NCI-H345 treated with DMSO at 0.1 percent for 48 hours (cell line): ENCODE results near the gene SLC16A14.

Experiments
- DNase-seq: peaks from one replicate; lab custom pipeline; 2025; ENCODE audit not compliant: unreplicated experiment; lab: John Stamatoyannopoulos, UW

The SLC16A14 gene

DNA sequence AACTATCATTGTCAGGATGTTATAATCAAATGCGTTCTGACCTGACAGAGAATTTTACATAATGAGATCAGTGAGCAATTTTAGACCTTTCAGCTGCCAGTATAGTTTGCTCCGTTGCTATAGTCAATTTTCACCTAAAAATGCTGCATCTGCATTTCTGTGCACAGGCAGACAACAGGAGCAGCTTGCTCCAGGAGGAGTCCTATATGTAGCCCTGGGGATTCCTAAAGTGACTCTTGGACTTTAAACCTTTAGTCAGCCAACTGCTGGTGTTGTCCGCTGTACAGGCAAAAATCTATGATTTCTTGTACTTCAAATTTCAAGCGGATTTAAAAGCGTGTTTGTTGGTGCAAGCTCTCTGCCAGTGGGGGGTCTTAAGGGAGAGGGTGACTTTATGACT, 25.7 kb downstream of the SLC16A14 start:
- no peak for DNase-seq

DNA sequence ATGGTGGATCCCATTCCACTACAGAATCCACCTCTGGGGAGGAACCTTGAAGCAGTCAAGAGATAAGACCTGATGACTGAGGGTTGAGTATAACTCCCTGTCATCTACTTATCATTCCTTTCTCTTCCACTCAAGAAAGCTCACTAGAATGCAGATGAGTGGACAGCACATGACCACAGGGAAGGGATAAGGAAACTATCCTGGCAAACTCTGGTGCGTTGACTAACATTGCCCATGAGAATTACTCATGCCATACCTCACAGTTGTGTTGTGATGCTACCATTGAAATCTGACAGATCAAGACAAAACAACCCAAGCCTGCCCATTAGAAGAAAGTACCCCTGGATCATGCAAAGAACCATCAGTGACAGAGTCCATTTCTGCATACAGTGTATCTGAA, 26.5 kb downstream of the SLC16A14 start:
- no peak for DNase-seq

DNA sequence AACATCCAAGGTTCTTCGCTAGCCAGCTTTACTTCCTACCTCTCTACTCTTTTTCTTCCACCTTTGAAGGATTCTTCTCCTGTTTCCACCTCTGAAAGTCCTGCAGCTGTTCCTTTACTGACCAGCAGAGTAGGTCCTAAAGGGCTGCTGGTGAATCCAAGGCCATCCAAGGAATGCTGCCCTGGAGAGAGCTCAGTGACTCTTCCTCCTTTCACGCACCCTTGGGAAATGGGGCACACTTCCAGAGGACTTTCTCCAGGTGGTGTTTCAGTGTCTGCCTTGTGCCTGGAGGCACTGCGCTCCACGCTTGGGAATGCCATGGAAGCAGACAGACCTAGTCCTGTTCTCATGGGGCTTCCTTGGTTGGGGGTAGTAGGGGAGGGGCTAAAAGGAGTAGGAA, 45.4 kb downstream of the SLC16A14 start:
- no peak for DNase-seq

DNA sequence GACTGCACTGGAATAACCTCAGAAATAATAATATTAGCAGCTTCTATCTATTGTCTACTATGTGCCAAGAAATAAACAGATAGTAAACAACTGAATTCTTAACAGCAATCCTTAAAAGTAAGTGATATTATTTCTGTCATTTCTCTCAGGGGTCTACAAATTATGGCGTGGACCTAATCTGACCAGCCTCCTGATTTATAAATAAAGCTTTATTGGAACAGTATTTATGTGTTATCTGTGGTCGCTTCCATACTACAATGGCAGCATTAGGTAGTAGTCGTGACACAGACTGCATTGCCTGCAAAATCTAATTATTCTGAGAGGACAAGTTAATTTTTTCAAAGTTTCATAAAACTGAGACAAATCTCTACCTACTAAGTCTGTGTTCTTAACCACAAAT, 49.0 kb downstream of the SLC16A14 start:
- no peak for DNase-seq

DNA sequence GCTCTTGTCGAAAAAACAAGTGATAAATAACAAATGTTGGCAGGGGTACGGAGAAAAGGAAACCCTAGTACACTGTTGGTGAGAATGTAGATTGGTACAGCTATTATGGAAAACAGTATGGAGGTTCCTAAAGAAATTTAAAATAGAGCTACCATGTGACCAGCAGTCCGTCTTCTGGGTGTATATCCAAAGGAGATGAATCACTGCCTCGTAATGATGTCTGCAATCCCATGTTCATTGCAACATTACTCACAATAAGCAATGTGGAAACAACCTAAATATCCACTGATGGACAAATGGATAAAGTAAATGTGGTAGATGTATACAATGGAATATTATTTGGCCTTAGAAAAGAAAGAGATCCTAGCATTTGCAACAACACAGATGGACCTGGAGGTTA, 50.6 kb downstream of the SLC16A14 start:
- DNase-seq, result no peak

DNA sequence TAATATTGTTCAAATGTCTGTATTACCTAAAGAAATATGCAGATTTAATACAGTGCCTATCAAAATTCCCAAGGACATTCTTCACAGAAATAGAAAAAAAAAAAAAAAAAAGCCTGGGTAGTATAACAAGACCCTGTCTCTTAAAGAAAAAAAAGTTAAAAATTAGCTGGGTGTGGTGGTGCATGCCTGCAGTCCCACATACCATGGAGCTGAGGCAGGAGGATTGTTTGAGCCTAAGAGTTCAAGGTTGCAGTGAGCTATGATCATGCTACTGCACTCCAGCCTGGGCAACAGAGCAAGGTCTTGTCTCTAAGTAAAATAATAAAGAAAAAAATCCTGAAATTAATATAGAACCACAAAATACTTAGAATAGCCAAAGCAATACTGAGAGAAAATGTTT, 51.9 kb downstream of the SLC16A14 start:
- no peak for DNase-seq

DNA sequence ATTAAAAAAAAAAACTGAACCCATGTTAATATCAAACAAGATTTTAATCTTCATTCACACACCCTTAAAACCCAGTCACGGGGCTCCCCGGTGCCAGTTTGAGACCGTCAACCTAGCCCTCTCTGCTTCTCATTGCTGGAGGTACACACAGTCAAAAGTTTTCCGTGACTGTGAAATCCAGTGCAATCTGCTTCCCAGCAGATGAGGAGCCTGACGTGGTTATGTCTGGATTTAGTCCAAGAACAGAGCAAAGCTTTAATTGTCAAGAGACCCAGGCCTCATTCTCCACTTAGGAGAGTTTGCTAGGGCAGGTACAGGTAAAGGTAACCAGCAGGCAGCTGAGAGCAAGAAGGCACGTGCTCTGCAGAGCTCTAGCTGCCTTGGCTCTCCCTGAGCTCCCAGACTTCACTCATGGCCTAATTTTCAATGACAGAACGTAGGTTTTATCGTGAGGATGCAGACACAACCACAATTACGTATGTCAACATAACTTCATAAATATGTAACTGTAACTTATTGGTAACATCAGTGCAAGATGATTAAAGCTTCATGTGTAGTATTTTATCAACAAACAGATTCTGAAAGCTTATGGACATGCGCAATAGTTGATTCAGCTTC, 56.3 kb downstream of the SLC16A14 start:
- DNase-seq, result no peak

DNA sequence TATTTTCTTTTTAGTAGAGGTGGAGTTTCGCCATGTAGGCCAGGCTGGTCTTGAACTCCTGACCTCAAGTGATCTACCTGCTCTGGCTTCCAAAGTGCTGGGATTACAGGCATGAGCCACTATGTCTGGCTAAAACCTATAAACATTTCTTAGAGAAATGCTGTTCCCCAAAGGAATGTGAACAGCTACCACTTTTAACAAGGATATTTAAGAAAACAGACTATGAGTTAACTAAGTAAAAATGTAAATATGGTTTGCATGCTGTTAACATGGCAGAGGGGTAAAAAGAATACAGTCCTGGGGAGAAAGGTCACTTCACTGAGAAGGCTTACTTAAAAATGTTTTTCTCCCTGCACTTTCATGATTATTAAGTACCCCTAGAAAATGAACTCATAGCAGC, 57.1 kb downstream of the SLC16A14 start:
- DNase-seq, result no peak

DNA sequence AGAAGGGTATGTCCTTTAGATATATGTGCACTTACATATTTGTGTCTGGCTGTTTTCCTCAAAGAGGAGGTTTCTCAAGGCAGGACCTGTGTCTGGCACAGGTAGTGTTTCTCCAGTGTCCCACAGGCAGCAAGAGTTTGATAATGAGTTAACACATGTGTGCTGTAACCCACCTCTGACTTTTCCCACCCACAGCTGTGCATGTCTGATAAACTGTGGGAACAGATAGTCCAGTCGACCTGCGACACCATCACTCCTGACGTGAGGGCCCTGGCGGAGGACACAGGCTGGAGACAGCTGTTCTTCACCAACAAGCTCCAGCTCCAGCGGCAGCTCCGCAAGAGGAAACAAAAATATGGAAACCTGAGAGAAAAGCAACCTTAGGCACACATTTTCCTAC, 58.2 kb downstream of the SLC16A14 start:
- no peak for DNase-seq

DNA sequence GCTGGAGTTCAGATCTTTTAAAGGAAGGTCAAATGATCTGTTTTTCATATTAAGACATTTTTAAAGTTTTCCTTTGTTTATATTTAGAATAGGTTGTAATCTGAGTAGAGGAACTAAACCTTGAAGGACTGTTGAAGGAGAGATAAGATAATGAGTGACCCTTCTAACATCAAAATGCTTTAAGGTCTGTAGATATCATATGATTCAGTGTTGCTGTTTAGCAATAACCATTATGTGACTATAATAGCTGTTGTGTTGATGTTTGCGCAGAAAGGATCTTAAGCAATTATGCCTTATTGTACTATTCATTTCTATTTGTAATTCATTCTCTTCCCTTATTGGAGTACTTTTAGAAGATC, 60.0 kb downstream of the SLC16A14 start:
- no peak for DNase-seq

DNA sequence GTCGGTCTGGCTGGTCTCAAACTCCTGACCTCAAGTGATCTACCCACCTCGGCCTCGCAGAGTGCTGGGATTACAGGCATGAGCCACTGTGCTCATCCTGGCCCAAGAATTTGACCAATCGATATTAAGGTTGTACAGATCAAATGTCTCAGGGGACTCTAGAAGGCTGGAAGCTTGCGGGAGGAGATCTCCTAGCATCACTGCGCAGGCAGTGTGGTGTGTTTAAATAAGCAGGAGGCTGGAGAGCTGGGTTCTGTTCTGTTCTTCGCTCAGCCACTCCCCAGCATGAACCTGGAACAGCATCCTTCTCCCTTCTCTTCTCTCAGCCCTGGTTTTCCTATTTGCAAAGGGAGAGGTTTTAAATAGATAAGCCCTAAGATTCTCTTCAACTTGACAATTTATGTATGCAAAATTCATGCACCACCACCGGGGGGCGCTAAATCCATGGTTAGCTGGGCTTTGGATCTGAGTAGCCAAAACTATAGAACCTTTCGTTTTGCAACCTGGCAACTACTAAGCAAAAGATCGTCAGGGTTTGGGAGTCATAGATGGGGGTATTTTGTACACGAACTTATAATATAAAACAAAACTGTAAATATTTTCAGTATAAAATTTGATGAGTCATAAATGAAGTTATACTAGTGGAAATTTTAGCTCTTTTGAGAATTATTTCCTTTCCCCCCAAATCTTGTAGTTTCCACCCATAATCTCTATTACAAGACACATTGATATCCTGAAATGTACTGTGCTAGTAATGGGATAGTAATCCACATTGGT, 60.6 kb downstream of the SLC16A14 start:
- DNase-seq, result peak; percentile 6

DNA sequence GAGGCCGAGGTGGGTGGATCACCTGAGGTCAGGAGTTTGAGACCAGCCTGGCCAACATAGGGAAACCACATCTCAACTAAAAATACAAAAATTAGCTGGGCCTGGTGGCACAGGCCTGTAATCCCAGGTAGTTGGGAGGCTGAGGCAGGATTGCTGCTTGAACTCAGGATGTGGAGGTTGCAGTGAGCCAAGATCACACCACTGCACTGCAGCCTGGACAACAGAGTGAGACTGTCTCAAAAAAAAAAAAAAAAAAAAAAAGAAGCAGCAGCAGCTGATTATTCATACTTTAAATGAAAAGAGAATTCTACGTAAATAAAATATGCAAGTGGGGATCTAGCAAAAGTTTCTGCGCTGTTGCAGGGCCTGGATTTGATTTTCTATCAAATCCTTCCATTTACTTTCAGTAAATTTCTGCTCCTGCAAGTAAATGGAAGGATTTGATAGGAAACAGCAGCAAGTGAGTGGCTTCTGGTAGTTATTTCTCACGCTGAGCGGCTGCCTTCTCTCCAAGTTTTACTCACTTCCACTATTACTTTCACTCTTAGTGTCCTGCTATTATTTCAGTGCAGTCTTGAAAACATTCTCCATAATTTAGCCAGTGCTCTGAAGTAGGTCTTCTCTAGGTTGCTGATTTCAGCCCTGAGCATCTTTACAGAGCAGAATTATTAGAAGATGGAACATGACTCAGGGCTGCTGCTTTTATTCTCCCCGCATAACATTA, 68.4 kb downstream of the SLC16A14 start:
- DNase-seq, result no peak

DNA sequence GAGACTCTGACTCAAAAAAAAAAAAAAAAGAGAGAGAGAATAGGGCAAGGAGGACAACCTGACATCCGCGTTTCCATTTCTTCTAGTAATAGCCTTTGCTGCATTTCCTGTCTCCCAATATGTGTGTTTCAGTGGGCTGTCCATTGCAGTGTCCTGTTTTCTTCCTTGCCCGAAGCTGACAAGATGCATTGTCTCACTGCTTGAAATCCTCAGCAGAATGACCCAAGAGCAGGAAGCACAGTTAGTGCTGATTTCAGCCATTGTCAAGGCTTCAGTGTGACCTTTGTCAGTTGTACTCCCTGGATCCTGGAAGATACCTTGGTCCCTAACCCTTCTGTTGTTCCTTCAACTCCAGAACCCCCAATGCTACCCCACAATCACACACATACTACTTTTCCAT, 71.2 kb downstream of the SLC16A14 start:
- no peak for DNase-seq

DNA sequence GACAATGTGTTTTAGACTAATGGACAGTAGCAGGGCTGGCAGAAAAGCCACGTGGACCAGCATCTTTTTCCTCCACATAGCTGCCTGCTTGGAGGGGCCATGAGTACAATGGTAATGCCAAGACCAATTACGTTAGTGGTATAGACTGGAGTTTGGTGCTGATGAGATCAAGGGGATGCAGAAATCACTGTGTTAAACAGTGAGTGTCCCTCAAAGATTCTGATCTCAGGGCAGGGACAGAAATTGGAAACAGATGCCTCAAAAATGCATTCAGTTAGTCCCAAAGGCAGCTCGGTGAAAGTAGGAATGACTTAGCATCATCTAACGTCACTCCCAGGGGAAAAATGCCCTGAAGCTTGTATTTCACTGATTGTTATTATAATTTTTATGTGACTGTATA, 72.4 kb downstream of the SLC16A14 start:
- no peak for DNase-seq

DNA sequence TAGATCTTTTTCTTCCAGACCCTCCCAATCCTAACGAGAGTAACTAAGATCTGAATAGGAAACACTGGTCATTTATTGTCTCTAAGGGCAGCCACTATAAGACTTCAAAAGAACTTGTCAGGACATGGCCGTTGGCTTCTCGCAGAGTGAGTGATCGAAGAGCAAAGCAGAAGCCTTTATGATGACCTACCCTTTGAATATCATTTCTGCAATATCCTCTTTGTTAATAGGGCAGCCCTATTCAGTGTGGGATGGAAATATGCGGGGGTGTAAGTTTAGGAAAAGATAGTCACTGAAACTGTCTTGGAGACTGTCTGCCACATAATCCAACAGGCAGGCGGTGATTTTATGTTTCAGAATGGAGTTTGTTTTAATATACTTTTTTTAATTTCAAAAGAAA, 75.5 kb downstream of the SLC16A14 start:
- no peak for DNase-seq
